ENCODE results near the gene OCA2. TPM values are rescaled to one million over a fixed set of nuclear protein-coding genes. Genes with fewer than 3 reads are reported as not detected.

OCA2 gene
- total RNA-seq, 1 experiment from 2014 or later, result 0.31 TPM

- Mint-ChIP-seq H3K9me3 (peaks cover 7 to 14% of the 10 kb centered on the region in 2 experiments; a peak in 4 of 5 replicates), H3K27ac (no peak overlapping the region)
Measured at GRCh38 chr15:27817258-27817657, 281.9 kb downstream of the OCA2 start.

More at GRCh38 chr15:27817258-27817657, 281.9 kb downstream of the OCA2 start:
- H3K27ac ChIP-seq (ENCODE audit: insufficient read length, low read depth, low read length), result no peak overlapping the region
- TF ChIP-seq, protein P1, sequence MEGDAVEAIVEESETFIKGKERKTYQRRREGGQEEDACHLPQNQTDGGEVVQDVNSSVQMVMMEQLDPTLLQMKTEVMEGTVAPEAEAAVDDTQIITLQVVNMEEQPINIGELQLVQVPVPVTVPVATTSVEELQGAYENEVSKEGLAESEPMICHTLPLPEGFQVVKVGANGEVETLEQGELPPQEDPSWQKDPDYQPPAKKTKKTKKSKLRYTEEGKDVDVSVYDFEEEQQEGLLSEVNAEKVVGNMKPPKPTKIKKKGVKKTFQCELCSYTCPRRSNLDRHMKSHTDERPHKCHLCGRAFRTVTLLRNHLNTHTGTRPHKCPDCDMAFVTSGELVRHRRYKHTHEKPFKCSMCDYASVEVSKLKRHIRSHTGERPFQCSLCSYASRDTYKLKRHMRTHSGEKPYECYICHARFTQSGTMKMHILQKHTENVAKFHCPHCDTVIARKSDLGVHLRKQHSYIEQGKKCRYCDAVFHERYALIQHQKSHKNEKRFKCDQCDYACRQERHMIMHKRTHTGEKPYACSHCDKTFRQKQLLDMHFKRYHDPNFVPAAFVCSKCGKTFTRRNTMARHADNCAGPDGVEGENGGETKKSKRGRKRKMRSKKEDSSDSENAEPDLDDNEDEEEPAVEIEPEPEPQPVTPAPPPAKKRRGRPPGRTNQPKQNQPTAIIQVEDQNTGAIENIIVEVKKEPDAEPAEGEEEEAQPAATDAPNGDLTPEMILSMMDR (conservative IDR thresholded peaks at IDR 0.05), result no peak
- no peaks in the 10 kb centered on the region for H3K23me2 ChIP-seq (ENCODE audit: insufficient read length, low read depth, low read length, poor library complexity, severe bottlenecking)
- whole genome bisulfite sequencing (ENCODE audit: extremely low coverage, insufficient read length, low lambda C conversion rate), result no CpG with 5 or more reads among the region's 3 CpGs
- no peak overlapping the region for H3K4me2 ChIP-seq (ENCODE audit: insufficient read depth, insufficient read length, low read length)
- no peak overlapping the region for H3K14ac ChIP-seq (ENCODE audit: insufficient read depth, low read length)
- no peak overlapping the region for H2AK5ac ChIP-seq (ENCODE audit: insufficient read length, low read length)
- no peak overlapping the region for H2BK120ac ChIP-seq (ENCODE audit: low read depth, low read length, poor library complexity, severe bottlenecking)
- no peak overlapping the region for H4K5ac ChIP-seq (ENCODE audit: insufficient read length, low read depth, low read length)
- Mint-ChIP-seq H3K36me3 (ENCODE audit: insufficient read depth in 1 of 3, low read depth in 3 of 3) (peaks cover 0 to 5% (median 0%) of the 10 kb centered on the region in 3 experiments; a peak in 5 of 7 replicates), H3K4me3 (no peak overlapping the region), H3K4me1 (no peaks in the 10 kb centered on the region), H3K27me3 (ENCODE audit: low read depth) (no peaks in the 10 kb centered on the region)
- H2BK20ac ChIP-seq (ENCODE audit: low read depth, low read length, poor library complexity, severe bottlenecking), result no peak overlapping the region
- H2BK5ac ChIP-seq (ENCODE audit: insufficient read length, low read length), result no peak overlapping the region
- H3K18ac ChIP-seq (ENCODE audit: insufficient read length, low read depth, low read length), result no peak overlapping the region
- H4K20me1 ChIP-seq (ENCODE audit: control insufficient read depth, insufficient read depth, insufficient read length), result no peaks in the 10 kb centered on the region
- H3K79me1 ChIP-seq (ENCODE audit: insufficient read depth, low read depth, low read length, poor library complexity, severe bottlenecking), result no peaks in the 10 kb centered on the region
- H4K8ac ChIP-seq (replicated peaks; ENCODE audit: insufficient read length, low read depth, low read length), result no peak overlapping the region
- no peak overlapping the region for H4K91ac ChIP-seq (ENCODE audit: insufficient read length, low read depth, low read length)
- no peak overlapping the region for H3K4ac ChIP-seq (ENCODE audit: low read depth, low read length)
- no peak for DNase-seq
- no peak overlapping the region for H2AFZ ChIP-seq (ENCODE audit: low read length)
- H3K4me1 ChIP-seq (ENCODE audit: insufficient read depth, low read length), result 0 out of 2 replicates have a peak, but pooled peaks cover 2% of the 10 kb centered on the region
- no peak overlapping the region for H3K56ac ChIP-seq (ENCODE audit: insufficient read length, low read depth, low read length)
- H2BK15ac ChIP-seq (ENCODE audit: low read depth, low read length), result no peak overlapping the region
- H3K23ac ChIP-seq (ENCODE audit: insufficient read length, low read depth, low read length), result no peak overlapping the region
- no peak overlapping the region for H3K9ac ChIP-seq (ENCODE audit: extremely low read depth, insufficient read length, low read length)
- no peak overlapping the region for H3T11ph ChIP-seq (ENCODE audit: low read length)
- H3K27me3 ChIP-seq (ENCODE audit: insufficient read depth, low read length), result no peaks in the 10 kb centered on the region
- H3K9me3 ChIP-seq (ENCODE audit: control insufficient read depth, low read depth, low read length), result no peaks in the 10 kb centered on the region
- no peaks in the 10 kb centered on the region for H3K79me2 ChIP-seq (ENCODE audit: insufficient read depth, low read length)
- no peak overlapping the region for H2BK12ac ChIP-seq (ENCODE audit: insufficient read length, low read depth, low read length)

Measured in H9 (cell line).